ENCODE measurements around the gene TBC1D14. TPM values are rescaled to one million over a fixed set of nuclear protein-coding genes. Genes with fewer than 3 reads are reported as not detected.

Gene TBC1D14
- total RNA-seq, 1 experiment from 2014 or later = 50.2 TPM

DNA sequence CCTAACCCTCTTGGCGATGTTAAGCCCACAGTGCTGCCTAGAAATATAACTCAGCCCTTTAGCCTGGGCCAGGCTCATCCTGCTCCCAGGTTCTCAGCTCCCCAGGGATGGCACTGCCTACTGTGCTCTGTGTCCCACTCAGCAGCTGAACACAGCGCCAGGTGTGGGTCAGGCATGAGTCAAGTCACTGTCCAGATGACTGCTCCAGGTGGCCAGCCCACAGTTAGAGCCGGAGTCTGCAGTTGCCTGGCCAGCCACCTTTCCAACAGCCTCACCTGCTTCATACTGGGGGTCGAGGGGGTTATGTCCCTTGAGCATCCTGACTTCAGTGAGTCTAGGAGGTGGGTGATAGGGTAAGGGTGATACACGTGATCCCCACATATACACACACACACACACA, 48.4 kb downstream of the TBC1D14 start:
- H3K27me3 ChIP-seq (ENCODE audit: insufficient read depth, low read length) = no peaks in the 10 kb centered on the region
- WGBS (ENCODE audit: extremely low coverage, insufficient read length, low lambda C conversion rate) = no CpG with 5 or more reads among the region's 5 CpGs
- H4K5ac ChIP-seq (ENCODE audit: insufficient read length, low read depth, low read length) = no peak overlapping the region
- H3K9me3 Mint-ChIP-seq = no peaks in the 10 kb centered on the region
- no peak overlapping the region for H3K27ac ChIP-seq (ENCODE audit: insufficient read length, low read depth, low read length)
- H2BK20ac ChIP-seq (ENCODE audit: low read depth, low read length, poor library complexity, severe bottlenecking) = no peak overlapping the region
- no peak overlapping the region for H2AFZ ChIP-seq (ENCODE audit: low read length)
- H3K9me3 ChIP-seq (ENCODE audit: control insufficient read depth, low read depth, low read length) = no peaks in the 10 kb centered on the region
- no peak overlapping the region for H2BK5ac ChIP-seq (ENCODE audit: insufficient read length, low read length)
- H3K27me3 Mint-ChIP-seq (ENCODE audit: low read depth) = no peaks in the 10 kb centered on the region; the same call in 1 of the 2 replicates
- H3K14ac ChIP-seq (ENCODE audit: insufficient read depth, low read length) = no peak overlapping the region
- H3K27ac Mint-ChIP-seq = peak overlapping the region in 1 of 3 experiments; percentile 80; a peak in 2 of 7 replicates
- no peak overlapping the region for H2BK120ac ChIP-seq (ENCODE audit: low read depth, low read length, poor library complexity, severe bottlenecking)
- no peaks in the 10 kb centered on the region; the same call in 1 of the 2 replicates for H3K79me2 ChIP-seq (ENCODE audit: insufficient read depth, low read length)
- H3K36me3 Mint-ChIP-seq (ENCODE audit: insufficient read depth in 1 of 3, low read depth in 3 of 3) = no peaks in the 10 kb centered on the region
- no peak overlapping the region for H3K56ac ChIP-seq (ENCODE audit: insufficient read length, low read depth, low read length)
- no peak overlapping the region for H3K9ac ChIP-seq (ENCODE audit: extremely low read depth, insufficient read length, low read length)
- no peak overlapping the region for H3K18ac ChIP-seq (ENCODE audit: insufficient read length, low read depth, low read length)
- H4K8ac ChIP-seq (replicated peaks; ENCODE audit: insufficient read length, low read depth, low read length) = no peak overlapping the region
- H3K4me2 ChIP-seq (ENCODE audit: insufficient read depth, insufficient read length, low read length) = no peak overlapping the region
- H3K4me1 ChIP-seq (ENCODE audit: insufficient read depth, low read length) = peaks cover 6% of the 10 kb centered on the region; the same call in 1 of the 2 replicates
- no peaks in the 10 kb centered on the region for H4K20me1 ChIP-seq (ENCODE audit: control insufficient read depth, insufficient read depth, insufficient read length)
- H3K4me1 Mint-ChIP-seq = peaks cover 66 to 78% of the 10 kb centered on the region in 2 experiments
- H3T11ph ChIP-seq (ENCODE audit: low read length) = no peak overlapping the region
- no peak overlapping the region for H4K91ac ChIP-seq (ENCODE audit: insufficient read length, low read depth, low read length)
- no peaks in the 10 kb centered on the region for H3K23me2 ChIP-seq (ENCODE audit: insufficient read length, low read depth, low read length, poor library complexity, severe bottlenecking)
- H3K79me1 ChIP-seq (ENCODE audit: insufficient read depth, low read depth, low read length, poor library complexity, severe bottlenecking) = no peaks in the 10 kb centered on the region
- H3K4ac ChIP-seq (ENCODE audit: low read depth, low read length) = no peak overlapping the region
- no peak overlapping the region for H2BK15ac ChIP-seq (ENCODE audit: low read depth, low read length)
- TF ChIP-seq, protein P1, sequence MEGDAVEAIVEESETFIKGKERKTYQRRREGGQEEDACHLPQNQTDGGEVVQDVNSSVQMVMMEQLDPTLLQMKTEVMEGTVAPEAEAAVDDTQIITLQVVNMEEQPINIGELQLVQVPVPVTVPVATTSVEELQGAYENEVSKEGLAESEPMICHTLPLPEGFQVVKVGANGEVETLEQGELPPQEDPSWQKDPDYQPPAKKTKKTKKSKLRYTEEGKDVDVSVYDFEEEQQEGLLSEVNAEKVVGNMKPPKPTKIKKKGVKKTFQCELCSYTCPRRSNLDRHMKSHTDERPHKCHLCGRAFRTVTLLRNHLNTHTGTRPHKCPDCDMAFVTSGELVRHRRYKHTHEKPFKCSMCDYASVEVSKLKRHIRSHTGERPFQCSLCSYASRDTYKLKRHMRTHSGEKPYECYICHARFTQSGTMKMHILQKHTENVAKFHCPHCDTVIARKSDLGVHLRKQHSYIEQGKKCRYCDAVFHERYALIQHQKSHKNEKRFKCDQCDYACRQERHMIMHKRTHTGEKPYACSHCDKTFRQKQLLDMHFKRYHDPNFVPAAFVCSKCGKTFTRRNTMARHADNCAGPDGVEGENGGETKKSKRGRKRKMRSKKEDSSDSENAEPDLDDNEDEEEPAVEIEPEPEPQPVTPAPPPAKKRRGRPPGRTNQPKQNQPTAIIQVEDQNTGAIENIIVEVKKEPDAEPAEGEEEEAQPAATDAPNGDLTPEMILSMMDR (conservative IDR thresholded peaks at IDR 0.05) = no peak
- no peak overlapping the region for H3K23ac ChIP-seq (ENCODE audit: insufficient read length, low read depth, low read length)
- H2BK12ac ChIP-seq (ENCODE audit: insufficient read length, low read depth, low read length) = no peak overlapping the region
- H3K4me3 Mint-ChIP-seq = no peak overlapping the region
- DNase-seq = no peak
- H2AK5ac ChIP-seq (ENCODE audit: insufficient read length, low read length) = no peak overlapping the region
